CD4-positive, alpha-beta T cell treated with Interleukin-6 at 100 ng/mL for 8 hours (primary cell): ENCODE measurements around the gene RAPH1.
A peak's percentile ranks its signal among the peaks of the same experiment; 100 is the strongest.

Experiments
- DNase-seq: peaks from one replicate; pipeline ENCODE4 v3.0.0-alpha.2; 2020; ENCODE audit warnings: mixed read lengths, low spot score

RAPH1 gene

GRCh38 chr2:203535078-203535783, at the start of gene RAPH1:
RAPH1 (minus strand) TSS chr2:203535301; CDS start chr2:203495353, 39,948 bp downstream.
- peak; percentile 38 for DNase-seq

GRCh38 chr2:203584784-203585183, 49.7 kb upstream of the RAPH1 start:
- DNase-seq = no peak

- no peak for DNase-seq
Observed at GRCh38 chr2:203583701-203584100, 48.6 kb upstream of the RAPH1 start.

- no peak for DNase-seq
Observed at GRCh38 chr2:203583084-203583695, 48.1 kb upstream of the RAPH1 start.

DNA sequence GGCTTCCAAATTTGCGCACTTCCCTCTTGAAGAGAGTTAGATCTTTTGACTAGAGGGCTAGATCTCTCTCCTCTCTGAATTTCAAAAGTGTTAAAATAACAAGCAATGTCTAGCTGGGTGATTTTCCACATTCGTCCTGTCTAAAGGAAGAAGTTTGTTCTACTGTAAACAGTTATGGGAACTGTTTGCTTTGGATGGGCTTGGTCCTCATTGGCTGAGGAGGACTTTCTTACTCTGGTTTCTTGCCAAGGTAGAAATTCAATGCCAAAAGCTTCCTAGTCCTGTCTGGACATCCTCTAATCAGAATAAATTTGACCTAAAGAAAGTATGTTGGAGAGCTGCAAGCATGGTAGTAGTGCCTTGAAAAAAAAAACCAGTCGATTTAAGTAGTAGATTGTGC, 47.4 kb upstream of the RAPH1 start:
- DNase-seq = no peak

DNA sequence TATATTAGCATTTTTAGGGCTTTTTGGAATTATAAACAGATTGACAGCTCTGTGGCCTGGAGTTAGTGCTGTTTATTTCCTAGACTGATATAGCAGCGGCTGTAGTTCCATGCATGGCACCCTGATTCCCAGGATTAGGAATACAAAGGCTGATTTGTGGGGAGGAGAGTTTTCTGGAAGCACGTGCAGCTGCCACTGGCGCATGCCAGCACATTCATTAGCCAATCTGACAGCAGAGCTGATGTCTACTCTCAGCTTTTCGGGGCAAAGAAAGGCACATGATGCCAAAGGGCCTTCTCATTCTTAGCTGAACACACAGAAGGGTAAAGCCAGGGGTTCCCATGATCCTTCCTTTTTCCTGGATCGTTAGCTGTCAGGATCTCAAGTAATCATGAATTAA, 45.7 kb upstream of the RAPH1 start:
- no peak for DNase-seq

DNA sequence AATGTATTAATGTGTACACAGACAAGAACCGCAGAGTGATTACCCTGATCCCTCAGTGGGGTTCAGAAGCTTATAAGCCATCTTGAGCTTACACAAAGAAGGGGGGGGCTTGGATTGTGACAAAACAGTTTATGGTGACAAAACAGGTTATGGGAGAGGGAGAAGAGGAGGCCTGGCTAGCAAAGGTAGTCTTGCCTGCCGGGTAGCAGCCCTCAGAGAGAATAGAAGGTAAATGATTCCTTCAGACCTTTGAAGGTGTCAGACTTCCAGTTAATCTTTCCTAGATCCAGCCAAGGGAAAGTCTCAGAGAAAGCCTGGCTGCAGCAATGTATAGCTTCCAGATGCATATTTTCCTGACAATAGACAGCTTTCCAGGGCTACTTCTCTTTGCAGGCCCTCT, 44.6 kb upstream of the RAPH1 start:
- DNase-seq = no peak

- no peak for DNase-seq
Observed at GRCh38 chr2:203578759-203579643, 43.9 kb upstream of the RAPH1 start.

GRCh38 chr2:203574824-203575223, 39.7 kb upstream of the RAPH1 start:
- no peak for DNase-seq

- DNase-seq = no peak
Observed at GRCh38 chr2:203572316-203572715, 37.2 kb upstream of the RAPH1 start.

GRCh38 chr2:203569677-203570316, 34.7 kb upstream of the RAPH1 start:
- DNase-seq = no peak

- DNase-seq = no peak
Observed at GRCh38 chr2:203567691-203568090, 32.6 kb upstream of the RAPH1 start.

- no peak for DNase-seq
Observed at GRCh38 chr2:203566161-203566560, 31.1 kb upstream of the RAPH1 start.

GRCh38 chr2:203565076-203565475, 30.0 kb upstream of the RAPH1 start:
- DNase-seq = no peak

DNA sequence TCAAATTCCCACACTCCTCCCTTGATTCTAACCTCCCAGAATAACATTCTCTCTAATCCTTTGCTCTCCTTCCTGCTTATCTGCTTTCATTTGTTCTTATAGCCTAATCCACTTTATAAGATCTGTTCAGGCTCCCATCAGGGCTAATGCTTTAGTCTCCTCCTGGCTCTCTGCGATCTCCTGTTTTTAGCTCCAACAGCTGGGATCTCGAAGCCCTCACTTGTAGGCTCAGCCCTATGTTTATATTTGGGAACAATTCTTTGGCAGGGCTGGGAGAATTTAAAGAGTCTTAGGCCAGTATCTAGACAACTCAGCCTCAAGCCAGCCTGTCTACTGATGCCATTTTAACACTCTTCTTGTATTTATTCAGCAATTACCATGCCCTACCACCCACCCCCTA, 27.2 kb upstream of the RAPH1 start:
- no peak for DNase-seq

- DNase-seq = no peak
Observed at GRCh38 chr2:203559641-203560040, 24.5 kb upstream of the RAPH1 start.

DNA sequence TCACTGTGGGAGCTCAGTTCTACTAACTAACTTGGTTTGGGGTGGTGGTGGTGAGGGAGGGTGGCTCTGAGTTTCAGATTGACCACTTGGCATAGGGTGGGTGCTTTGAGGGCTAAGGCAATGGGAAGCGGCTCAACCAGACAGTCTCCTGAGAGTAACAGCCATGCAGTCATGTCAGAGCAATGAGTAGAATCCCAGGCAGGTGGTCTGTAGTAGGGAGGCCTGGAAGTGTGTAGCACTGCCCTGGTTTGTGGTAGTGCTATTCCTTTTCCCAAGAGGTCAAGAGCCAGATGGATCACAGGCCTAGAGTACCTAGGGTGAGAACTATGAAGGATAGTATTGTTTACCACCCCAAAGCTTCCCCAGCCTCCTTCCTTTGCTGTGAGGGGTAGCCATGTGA, 18.7 kb upstream of the RAPH1 start:
- DNase-seq = no peak

- DNase-seq = no peak
Observed at GRCh38 chr2:203551778-203552177, 16.7 kb upstream of the RAPH1 start.

GRCh38 chr2:203550266-203550665, 15.2 kb upstream of the RAPH1 start:
- DNase-seq = no peak

DNA sequence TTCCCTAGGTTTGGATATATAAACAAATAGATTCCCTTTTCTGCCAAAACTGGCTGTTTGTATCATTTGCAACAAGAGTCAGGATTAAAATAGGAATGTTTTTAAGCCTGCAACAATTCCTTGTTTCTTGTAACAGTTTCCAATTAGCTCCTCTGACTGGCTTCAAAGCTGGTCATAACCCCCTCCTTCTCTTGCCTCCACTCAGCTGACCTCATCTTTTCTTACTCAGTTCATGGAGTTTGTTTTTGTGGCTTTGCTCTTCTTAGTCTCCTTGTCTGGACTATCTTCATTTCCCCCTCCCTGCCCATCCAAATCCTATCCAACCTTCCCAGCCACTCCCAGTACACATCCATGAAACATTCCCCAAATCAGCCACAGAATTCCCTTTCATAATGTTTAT, 14.3 kb upstream of the RAPH1 start:
- DNase-seq = no peak

DNA sequence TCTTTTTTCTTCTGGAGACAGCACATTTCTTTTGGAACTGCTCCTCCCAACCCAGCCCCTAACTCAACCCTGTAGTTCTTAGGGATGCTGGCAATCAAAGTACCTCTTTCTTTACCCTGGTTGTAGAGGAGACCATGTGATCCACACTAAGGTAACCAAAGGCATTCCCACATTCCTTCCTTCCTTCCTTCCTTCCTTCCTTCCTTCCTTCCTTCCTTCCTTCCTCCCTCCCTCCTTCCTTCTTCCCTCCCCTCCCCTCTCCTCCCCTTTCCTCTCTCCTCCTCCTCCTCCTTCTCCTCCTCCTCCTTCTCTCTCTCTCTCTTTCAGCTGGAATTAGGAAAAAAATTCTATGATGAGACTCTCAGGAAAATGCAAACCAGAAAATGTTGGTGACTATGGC, 13.8 kb upstream of the RAPH1 start:
- DNase-seq = no peak

- no peak for DNase-seq
Observed at GRCh38 chr2:203547356-203547755, 12.3 kb upstream of the RAPH1 start.
